NT2/D1 (cell line): ENCODE measurements around the gene RELN.

Source experiments
- SUZ12 ChIP-seq: IDR thresholded peaks from 2 replicates; pipeline ENCODE4 v1.6.1; 2011; ENCODE audit not compliant: insufficient read length, insufficient read depth; ENCODE audit errors: extremely low read depth
- YY1 ChIP-seq: IDR thresholded peaks from 2 replicates; pipeline ENCODE4 v1.6.1; 2011; ENCODE audit not compliant: insufficient read length, insufficient read depth
- ZNF274 ChIP-seq: IDR thresholded peaks from 2 replicates; pipeline ENCODE4 v1.6.1; 2011; ENCODE audit warnings: mild to moderate bottlenecking, low read depth, low read length

DNA sequence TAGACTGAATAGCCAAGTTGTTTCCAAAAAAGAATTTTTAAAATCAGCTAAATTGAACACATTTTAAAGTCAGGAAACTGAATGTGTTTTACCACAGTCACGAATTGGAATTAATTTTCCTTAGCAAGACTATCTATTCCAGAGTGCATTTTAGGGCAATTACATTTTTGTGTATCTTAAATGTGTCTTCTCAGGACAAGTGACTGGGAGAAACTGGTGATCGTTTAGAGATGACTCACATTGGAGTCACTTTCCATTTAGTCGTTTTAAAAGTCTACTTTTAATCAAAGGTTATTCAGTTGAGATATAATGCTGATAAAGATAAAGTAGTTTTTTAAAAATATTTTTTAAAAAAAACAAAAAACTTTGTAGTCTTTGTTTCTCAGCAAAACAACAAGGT lies 351.7 kb downstream of the RELN start:
- no peak for TF ChIP-seq YY1
- TF ChIP-seq ZNF274, result no peak
- TF ChIP-seq SUZ12, result no peak
